MCF 10A (cell line): ENCODE measurements around the gene NEMP1. TPM values are rescaled to one million over a fixed set of nuclear protein-coding genes. Genes with fewer than 3 reads are reported as not detected.
A peak's percentile ranks its signal among the peaks of the same experiment; 100 is the strongest.

Source experiments
- BruUV-seq: library from RNA; stranded (reverse); fragments of 400-500 nt; replicated peaks from 2 replicates; lab custom pipeline; 2021; lab: Mats Ljungman, UMichigan
- CTCF ChIA-PET: fragments of 300-600 bp; sonication (Branson Sonifier 250); formaldehyde crosslinking; extraction: SDS; loops from one replicate; lab custom pipeline; 2021; ENCODE audit warnings: antibody characterized with exemption, inconsistent platforms; lab: Yijun Ruan, JAX
- POLR2A ChIA-PET: fragments of 300-600, 350-650 bp; sonication (Branson Sonifier 250); formaldehyde crosslinking; extraction: SDS; loops from one replicate; lab custom pipeline; 2020; ENCODE audit warnings: antibody characterized with exemption, inconsistent platforms; lab: Yijun Ruan, JAX
- DNase-seq: peaks from one replicate; pipeline ENCODE4 v3.0.0-alpha.2; 2018; ENCODE audit not compliant: unreplicated experiment
- H3K27ac Mint-ChIP-seq: one replicate; pipeline ENCODE4 v1.8.0; 2022; ENCODE audit warnings: mild to moderate bottlenecking, low read depth, mixed read lengths; ENCODE audit not compliant: unreplicated experiment
- H3K27me3 Mint-ChIP-seq: one replicate; pipeline ENCODE4 v1.8.0; 2022; ENCODE audit warnings: mixed read lengths; ENCODE audit not compliant: insufficient read depth, unreplicated experiment
- H3K36me3 Mint-ChIP-seq: one replicate; pipeline ENCODE4 v1.8.0; 2022; ENCODE audit warnings: mild to moderate bottlenecking, moderate library complexity, mixed read lengths; ENCODE audit not compliant: insufficient read depth, unreplicated experiment
- H3K4me1 Mint-ChIP-seq: one replicate; pipeline ENCODE4 v1.8.0; 2022; ENCODE audit warnings: mixed read lengths; ENCODE audit not compliant: insufficient read depth, unreplicated experiment
- H3K4me3 Mint-ChIP-seq: one replicate; pipeline ENCODE4 v1.8.0; 2022; ENCODE audit warnings: mild to moderate bottlenecking, moderate library complexity, mixed read lengths; ENCODE audit not compliant: unreplicated experiment
- H3K9me3 Mint-ChIP-seq: one replicate; pipeline ENCODE4 v1.8.0; 2022; ENCODE audit warnings: mixed read lengths; ENCODE audit not compliant: unreplicated experiment
- CTCF ChIP-seq: fragments of 200-600 bp; IDR thresholded peaks from one replicate; pipeline ENCODE4 v1.8.0; 2022; ENCODE audit warnings: antibody characterized with exemption, mild to moderate bottlenecking; ENCODE audit not compliant: unreplicated experiment
- intact Hi-C: fragments of 100-400 bp; cut with micrococcal nuclease; formaldehyde crosslinking; loops from 2 replicates; pipeline ENCODE4 v1.14.1; 2022
- total RNA-seq: library from RNA; stranded (reverse); gene quantifications from 2 replicates; pipeline ENCODE4 v1.2.3, GENCODE V29; 2022

Gene NEMP1
- total RNA-seq, 1 experiment from 2014 or later: 17.5 TPM

- Mint-ChIP-seq H3K27ac (peak overlapping the region; percentile 7), H3K9me3 (no peaks in the 10 kb centered on the region), H3K27me3 (no peaks in the 10 kb centered on the region), H3K4me1 (peaks cover 6% of the 10 kb centered on the region), H3K4me3 (no peak overlapping the region), H3K36me3 (peaks cover 62% of the 10 kb centered on the region)
- no peak for TF ChIP-seq CTCF
- DNase-seq: no peak
- ChIA-PET CTCF (interaction anchor here (0.6 to 13.9 kb wide), 4 partner anchors 8 to 29 kb away, joined by 3 to 147 read pairs (median 4); partner anchors contain the start of gene STAT6), POLR2A (interaction anchor here (7.4 to 16.5 kb wide), 2 partner anchors 6 to 14 kb away, joined by 79 to 610 read pairs; partner anchors contain the start of genes NAB2 and STAT6)
- BruUV-seq: no TSS peak
- intact Hi-C loops: no loop called here
These were observed 23.5 kb upstream of the NEMP1 start for GRCh38 chr12:57101892-57102695.

GRCh38 chr12:57099766-57100165 lies 21.2 kb upstream of the NEMP1 start:
- CTCF ChIA-PET: interaction anchor here (13.9 kb wide), 1 partner anchor 10 kb away, joined by 147 read pairs; the partner anchor contains the start of gene STAT6
- H3K27ac Mint-ChIP-seq: no peak overlapping the region
- H3K36me3 Mint-ChIP-seq: peaks cover 65% of the 10 kb centered on the region

GRCh38 chr12:57099047-57099714 lies 20.6 kb upstream of the NEMP1 start:
- Mint-ChIP-seq H3K4me1 (peaks cover 28% of the 10 kb centered on the region), H3K36me3 (peaks cover 71% of the 10 kb centered on the region), H3K27me3 (no peaks in the 10 kb centered on the region), H3K27ac (peak overlapping the region; percentile 40), H3K9me3 (no peaks in the 10 kb centered on the region), H3K4me3 (no peak overlapping the region)
- ChIA-PET POLR2A (interaction anchor here (0.6 to 16.5 kb wide), 4 partner anchors 9 to 130 kb away, joined by 3 to 610 read pairs (median 48); partner anchors contain the start of genes NAB2, NEMP1 and STAT6), CTCF (interaction anchor here (1.3 to 13.9 kb wide), 3 partner anchors 11 to 130 kb away, joined by 3 to 147 read pairs (median 4); partner anchors contain the start of genes SHMT2 and STAT6)
- no peak for DNase-seq
- intact Hi-C loops: no loop called here
- TF ChIP-seq CTCF: no peak
- BruUV-seq: no TSS peak

More at GRCh38 chr12:57099766-57100165, 21.2 kb upstream of the NEMP1 start:
- H3K9me3 Mint-ChIP-seq: no peaks in the 10 kb centered on the region
- intact Hi-C loops: no loop called here
- no TSS peak for BruUV-seq
- no peak overlapping the region for H3K4me3 Mint-ChIP-seq
- no peak for TF ChIP-seq CTCF
- no peaks in the 10 kb centered on the region for H3K27me3 Mint-ChIP-seq
- POLR2A ChIA-PET: interaction anchor here (3.5 to 16.5 kb wide), 3 partner anchors 9 to 21 kb away, joined by 17 to 610 read pairs (median 79); partner anchors contain the start of genes NAB2, NEMP1 and STAT6
- peaks cover 25% of the 10 kb centered on the region for H3K4me1 Mint-ChIP-seq
- no peak for DNase-seq
